Mucosa of descending colon (tissue), 3 donors: ENCODE measurements around the gene RNF168. TPM values are rescaled to one million over a fixed set of nuclear protein-coding genes. Genes with fewer than 3 reads are reported as not detected.
"Not testable (repeated sequence)": the region's sequence is repeated elsewhere in the genome, so short reads cannot be mapped to it uniquely, and the experiment has no call there.

Source experiments
- ATAC-seq: fragments of 200-7000 bp; cut with Tn5 transposase; one replicate; pipeline ENCODE4 v1.9.1; 2020; ENCODE audit warnings: mild to moderate bottlenecking, moderate library complexity
- DNase-seq, 3 donors: peaks; one replicate each; pipeline ENCODE4 v3.0.0-alpha.2; 2020
- H3K36me3 ChIP-seq: fragments of 200-600 bp; one replicate; pipeline ENCODE4 v1.8.0; 2021; ENCODE audit warnings: low read depth, mild to moderate bottlenecking
- H3K4me1 ChIP-seq: fragments of 200-600 bp; one replicate; pipeline ENCODE4 v1.8.0; 2021; ENCODE audit warnings: low read depth, mild to moderate bottlenecking
- H3K4me3 ChIP-seq: fragments of 200-600 bp; one replicate; pipeline ENCODE4 v1.8.0; 2021; ENCODE audit warnings: mild to moderate bottlenecking
- H3K9me3 ChIP-seq: fragments of 200-600 bp; one replicate; pipeline ENCODE4 v1.8.0; 2021; ENCODE audit warnings: mild to moderate bottlenecking
- CTCF ChIP-seq: fragments of 200-600 bp; IDR thresholded peaks from one replicate; pipeline ENCODE4 v1.8.0; 2022; ENCODE audit warnings: antibody characterized with exemption, mild to moderate bottlenecking
- intact Hi-C, 2 donors: fragments of 100-400 bp; cut with DNase I in 1 of 2; cut with micrococcal nuclease in 1 of 2; formaldehyde crosslinking; loops; one replicate each; pipeline versions ENCODE4 v1.11.0 to v1.11.1; 2022; cut with DNase I, micrococcal nuclease
- total RNA-seq, 3 donors: library from RNA; stranded (reverse); fragmentation: NEBNext Ultra II Directional in 2 of 3; extraction: Animal tissue kit (Norgen Biotek cat#: 25700) in 2 of 3; gene quantifications; one replicate each; pipeline versions ENCODE4 v1.2.1 to v1.2.4, GENCODE V29; 2021 to 2023
- donor health status: DM: no; HTN: no; CAD: no; lungs with moderate emphysema.
- donor health status: DM: no; HTN: no; CAD: no.
- donor health status: DM: no; HTN: yes; CAD: no.

The RNF168 gene
- total RNA-seq, 3 donors from 2014 or later: 23.7 to 29.2 (median 24.9) TPM

GRCh38 chr3:196472286-196472685 lies 31.3 kb downstream of the RNF168 start:
- Histone ChIP-seq H3K36me3 (peaks cover 7% of the 10 kb centered on the region), H3K9me3 (no peaks in the 10 kb centered on the region), H3K4me1 (no peaks in the 10 kb centered on the region), H3K4me3 (no peak overlapping the region)
- no peak for TF ChIP-seq CTCF
- ATAC-seq (no peak), DNase-seq (no peak)
- intact Hi-C loops: no loop called here

GRCh38 chr3:196471551-196471950 lies 32.0 kb downstream of the RNF168 start:
- H3K36me3 ChIP-seq: peaks cover 7% of the 10 kb centered on the region

GRCh38 chr3:196470182-196470581 lies 33.4 kb downstream of the RNF168 start:
- H3K9me3 ChIP-seq, H3K36me3 ChIP-seq, intact Hi-C loops, DNase-seq, H3K4me3 ChIP-seq, ATAC-seq, H3K4me1 ChIP-seq: not testable (repeated sequence)

More at GRCh38 chr3:196471551-196471950, 32.0 kb downstream of the RNF168 start:
- Histone ChIP-seq H3K9me3 (no peaks in the 10 kb centered on the region), H3K4me3 (no peak overlapping the region), H3K4me1 (no peaks in the 10 kb centered on the region)
- no peak for TF ChIP-seq CTCF
- intact Hi-C loops: no loop called here
- ATAC-seq (no peak), DNase-seq (no peak)

- no peaks in the 10 kb centered on the region for H3K4me1 ChIP-seq
- TF ChIP-seq CTCF: no peak
- DNase-seq (no peak), ATAC-seq (no peak)
- intact Hi-C loops: no loop called here
- no peaks in the 10 kb centered on the region for H3K36me3 ChIP-seq
- no peak overlapping the region for H3K4me3 ChIP-seq
- no peaks in the 10 kb centered on the region for H3K9me3 ChIP-seq
Observed at GRCh38 chr3:196463804-196464203, 39.8 kb downstream of the RNF168 start.

- no peak for DNase-seq
- H3K4me3 ChIP-seq: no peak overlapping the region
- H3K4me1 ChIP-seq: no peaks in the 10 kb centered on the region
- TF ChIP-seq CTCF: no peak
- ATAC-seq: no peak
- intact Hi-C loops: no loop called here
- no peaks in the 10 kb centered on the region for H3K36me3 ChIP-seq
- no peaks in the 10 kb centered on the region for H3K9me3 ChIP-seq
Observed at GRCh38 chr3:196463478-196463756, 40.2 kb downstream of the RNF168 start.

GRCh38 chr3:196462680-196463477 lies 40.7 kb downstream of the RNF168 start:
- not testable (repeated sequence) for ATAC-seq, DNase-seq

GRCh38 chr3:196458063-196458462 lies 45.5 kb downstream of the RNF168 start:
- DNase-seq: no peak

More at GRCh38 chr3:196462680-196463477, 40.7 kb downstream of the RNF168 start:
- H3K36me3 ChIP-seq, intact Hi-C loops, H3K9me3 ChIP-seq, H3K4me3 ChIP-seq, H3K4me1 ChIP-seq: not testable (repeated sequence)

GRCh38 chr3:196457470-196457869 lies 46.1 kb downstream of the RNF168 start:
- H3K9me3 ChIP-seq, ATAC-seq, DNase-seq, intact Hi-C loops, H3K36me3 ChIP-seq, H3K4me1 ChIP-seq, H3K4me3 ChIP-seq: not testable (repeated sequence)

More at GRCh38 chr3:196458063-196458462, 45.5 kb downstream of the RNF168 start:
- Histone ChIP-seq H3K4me1 (no peaks in the 10 kb centered on the region), H3K36me3 (no peaks in the 10 kb centered on the region), H3K9me3 (no peaks in the 10 kb centered on the region), H3K4me3 (no peak overlapping the region)
- intact Hi-C loops: no loop called here
- ATAC-seq: no peak
- TF ChIP-seq CTCF: no peak
